HepG2 (cell line): ENCODE measurements around the gene TGFBI. TPM values are rescaled to one million over a fixed set of nuclear protein-coding genes. Genes with fewer than 3 reads are reported as not detected.

Source experiments
- CEBPB ChIP-seq: IDR thresholded peaks from 2 replicates; pipeline ENCODE4 v1.6.1; 2011; ENCODE audit warnings: low read depth, low read length, improper control_type of control experiment, borderline replicate concordance
- EED ChIP-seq: sonication (generic); formaldehyde crosslinking; IDR thresholded peaks from 2 replicates; pipeline ENCODE4 v1.5.0; 2020; ENCODE audit warnings: mild to moderate bottlenecking, missing genetic modification reagents
- ELF4 ChIP-seq: sonication (generic); formaldehyde crosslinking; IDR thresholded peaks from 2 replicates; pipeline ENCODE4 v1.5.0; 2020; ENCODE audit warnings: missing genetic modification reagents, mild to moderate bottlenecking, moderate library complexity, borderline replicate concordance
- HNF4A ChIP-seq: sonication (generic); formaldehyde crosslinking; IDR thresholded peaks from 2 replicates; pipeline ENCODE4 v1.4.0; 2020; ENCODE audit warnings: missing genetic modification reagents
- KLF6 ChIP-seq: IDR thresholded peaks from 2 replicates; pipeline ENCODE4 v1.8.0; 2016; ENCODE audit warnings: missing biosample characterization, missing genetic modification reagents
- MYC ChIP-seq: sonication (generic); formaldehyde crosslinking; IDR thresholded peaks from 2 replicates; pipeline ENCODE4 v1.9.0; 2021; ENCODE audit warnings: missing genetic modification reagents, borderline replicate concordance
- THAP11 ChIP-seq: IDR thresholded peaks from 2 replicates; pipeline ENCODE4 v1.6.1; 2016; ENCODE audit warnings: missing biosample characterization, missing genetic modification reagents
- ZC3H13 ChIP-seq: sonication (generic); formaldehyde crosslinking; IDR thresholded peaks from 2 replicates; pipeline ENCODE4 v1.8.1; 2023; ENCODE audit warnings: mild to moderate bottlenecking, missing genetic modification reagents, moderate library complexity
- ZFP36L1 ChIP-seq: sonication (generic); formaldehyde crosslinking; IDR thresholded peaks from 2 replicates; pipeline ENCODE4 v1.8.0; 2022; ENCODE audit warnings: mild to moderate bottlenecking, missing genetic modification reagents, moderate library complexity
- ZFP90 ChIP-seq: sonication (generic); formaldehyde crosslinking; IDR thresholded peaks from 2 replicates; pipeline ENCODE4 v1.8.0; 2022; ENCODE audit warnings: missing genetic modification reagents, mild to moderate bottlenecking, inconsistent platforms, borderline replicate concordance
- ZNF263 ChIP-seq: sonication (generic); formaldehyde crosslinking; IDR thresholded peaks from 2 replicates; pipeline ENCODE4 v1.4.0; 2020; ENCODE audit warnings: missing genetic modification reagents
- ZNF34 ChIP-seq: sonication (generic); formaldehyde crosslinking; IDR thresholded peaks from 2 replicates; pipeline ENCODE4 v1.4.0; 2020; ENCODE audit warnings: mild to moderate bottlenecking, missing genetic modification reagents, borderline replicate concordance
- ZNF556 ChIP-seq: sonication (generic); formaldehyde crosslinking; IDR thresholded peaks from 2 replicates; pipeline ENCODE4 v1.4.0; 2020; ENCODE audit warnings: mild to moderate bottlenecking, missing genetic modification reagents, borderline replicate concordance
- ZNF644 ChIP-seq: IDR thresholded peaks from 2 replicates; pipeline ENCODE4 v1.6.1; 2016; ENCODE audit warnings: low read depth
- ZNF839 ChIP-seq: sonication (generic); formaldehyde crosslinking; IDR thresholded peaks from 2 replicates; pipeline ENCODE4 v1.4.0; 2020; ENCODE audit warnings: missing genetic modification reagents, mild to moderate bottlenecking, borderline replicate concordance
- ZNF891 ChIP-seq: sonication (generic); formaldehyde crosslinking; IDR thresholded peaks from 2 replicates; pipeline ENCODE4 v1.5.0; 2020; ENCODE audit warnings: mild to moderate bottlenecking, missing genetic modification reagents
- ZSCAN22 ChIP-seq: sonication (generic); formaldehyde crosslinking; IDR thresholded peaks from 2 replicates; pipeline ENCODE4 v1.4.0; 2020; ENCODE audit warnings: mild to moderate bottlenecking, missing genetic modification reagents
- polyA plus RNA-seq, 8 experiments: library from polyadenylated mRNA; depleted of rRNA in 3 of 8; stranded (reverse) in 7 of 8; unstranded in 1 of 8; fragments of >200 nt; fragmentation: Illumina TruSeq in 4 of 8; extraction: Trizol in 4 of 8; gene quantifications; 2 replicates each; pipeline versions ENCODE4 v1.2.1 to v1.2.3, GENCODE V29; 2011 to 2016; ENCODE audit warnings: low read depth in 4 of 8, missing spikeins in 1 of 8, mixed read lengths in 1 of 8; ENCODE audit not compliant: insufficient read depth in 1 of 8
- total RNA-seq, 5 experiments: library from RNA; depleted of rRNA; stranded (reverse); fragments of >200 nt; fragmentation: Illumina TruSeq; extraction: Trizol; gene quantifications; 2 replicates each; pipeline ENCODE4 v1.2.3, GENCODE V29; 2016; ENCODE audit warnings: low read depth in 1 of 5
- TF ChIP-seq, protein P1 (sequence below): sonication (generic); formaldehyde crosslinking; IDR thresholded peaks from 2 replicates; pipeline ENCODE4 v1.4.0; 2020; ENCODE audit warnings: low read depth, mild to moderate bottlenecking, missing genetic modification reagents
- TF ChIP-seq, protein P2 (sequence below): sonication (generic); formaldehyde crosslinking; IDR thresholded peaks from 2 replicates; pipeline ENCODE4 v1.5.1; 2020; ENCODE audit warnings: missing genetic modification reagents, mild to moderate bottlenecking, borderline replicate concordance
- TF ChIP-seq, protein P3 (sequence below): sonication (generic); formaldehyde crosslinking; IDR thresholded peaks from 2 replicates; pipeline ENCODE4 v1.4.0; 2020; ENCODE audit warnings: missing genetic modification reagents, borderline replicate concordance
- TF ChIP-seq, protein P4 (sequence below): sonication (generic); formaldehyde crosslinking; IDR thresholded peaks from 2 replicates; pipeline ENCODE4 v1.4.0; 2020; ENCODE audit warnings: missing genetic modification reagents
- TF ChIP-seq, protein P5 (sequence below): sonication (generic); formaldehyde crosslinking; IDR thresholded peaks from 2 replicates; pipeline ENCODE4 v1.8.0; 2022; ENCODE audit warnings: missing genetic modification reagents, mild to moderate bottlenecking, borderline replicate concordance

The TGFBI gene
- total and polyA plus RNA-seq, 2 of the 13 experiments (the other 11 are each of a cell fraction or from before 2014, with no cell fraction given) = 275 to 457 TPM

DNA sequence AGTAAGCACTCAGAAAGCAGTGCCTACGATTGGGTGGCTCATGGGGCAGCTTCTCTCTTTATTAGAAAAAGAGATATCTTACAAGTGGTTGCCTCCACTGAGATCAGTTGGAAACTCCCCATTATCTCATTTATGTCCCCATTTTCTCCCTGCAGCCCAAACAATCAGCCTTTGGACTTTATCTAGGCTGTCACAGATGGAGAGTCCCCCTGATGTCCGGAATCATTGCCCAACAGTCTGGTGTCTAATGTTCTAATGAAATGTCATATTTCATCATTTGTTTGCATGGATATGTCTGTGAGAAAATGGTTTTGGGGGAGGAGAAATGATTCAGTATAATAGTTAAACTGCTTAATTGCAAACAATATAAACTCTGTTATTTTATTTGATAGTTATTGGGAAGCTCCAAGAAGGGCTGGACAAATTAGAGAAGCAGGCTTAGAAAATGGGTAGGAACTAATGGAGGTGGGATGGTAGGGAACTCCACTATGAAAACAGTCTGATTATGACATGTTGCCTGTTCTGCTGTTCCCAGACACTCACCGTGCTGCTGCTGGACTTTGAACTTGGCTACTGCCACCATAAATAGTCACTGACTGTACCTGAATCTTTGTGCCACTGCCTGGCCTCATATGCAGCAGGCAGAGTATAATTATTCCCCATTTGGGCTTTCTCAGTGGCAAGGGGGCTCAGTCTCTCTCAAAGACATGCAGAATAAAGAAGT lies 65.6 kb downstream of the TGFBI start (continued):
- TF ChIP-seq ZFP90 (CRISPR knock-in tag) = no peak
- no peak for TF ChIP-seq ZNF556 (CRISPR knock-in tag)
- TF ChIP-seq ZC3H13 = no peak
- TF ChIP-seq ZNF644 = peak; percentile 83
- TF ChIP-seq CEBPB = peak; percentile 93
- TF ChIP-seq ZFP36L1 = no peak
- TF ChIP-seq, protein P1, sequence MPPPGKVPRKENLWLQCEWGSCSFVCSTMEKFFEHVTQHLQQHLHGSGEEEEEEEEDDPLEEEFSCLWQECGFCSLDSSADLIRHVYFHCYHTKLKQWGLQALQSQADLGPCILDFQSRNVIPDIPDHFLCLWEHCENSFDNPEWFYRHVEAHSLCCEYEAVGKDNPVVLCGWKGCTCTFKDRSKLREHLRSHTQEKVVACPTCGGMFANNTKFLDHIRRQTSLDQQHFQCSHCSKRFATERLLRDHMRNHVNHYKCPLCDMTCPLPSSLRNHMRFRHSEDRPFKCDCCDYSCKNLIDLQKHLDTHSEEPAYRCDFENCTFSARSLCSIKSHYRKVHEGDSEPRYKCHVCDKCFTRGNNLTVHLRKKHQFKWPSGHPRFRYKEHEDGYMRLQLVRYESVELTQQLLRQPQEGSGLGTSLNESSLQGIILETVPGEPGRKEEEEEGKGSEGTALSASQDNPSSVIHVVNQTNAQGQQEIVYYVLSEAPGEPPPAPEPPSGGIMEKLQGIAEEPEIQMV (CRISPR knock-in tag) = no peak
- TF ChIP-seq THAP11 (CRISPR knock-in tag) = peak; percentile 41; the same call in 1 of the 2 replicates
- TF ChIP-seq, protein P2, sequence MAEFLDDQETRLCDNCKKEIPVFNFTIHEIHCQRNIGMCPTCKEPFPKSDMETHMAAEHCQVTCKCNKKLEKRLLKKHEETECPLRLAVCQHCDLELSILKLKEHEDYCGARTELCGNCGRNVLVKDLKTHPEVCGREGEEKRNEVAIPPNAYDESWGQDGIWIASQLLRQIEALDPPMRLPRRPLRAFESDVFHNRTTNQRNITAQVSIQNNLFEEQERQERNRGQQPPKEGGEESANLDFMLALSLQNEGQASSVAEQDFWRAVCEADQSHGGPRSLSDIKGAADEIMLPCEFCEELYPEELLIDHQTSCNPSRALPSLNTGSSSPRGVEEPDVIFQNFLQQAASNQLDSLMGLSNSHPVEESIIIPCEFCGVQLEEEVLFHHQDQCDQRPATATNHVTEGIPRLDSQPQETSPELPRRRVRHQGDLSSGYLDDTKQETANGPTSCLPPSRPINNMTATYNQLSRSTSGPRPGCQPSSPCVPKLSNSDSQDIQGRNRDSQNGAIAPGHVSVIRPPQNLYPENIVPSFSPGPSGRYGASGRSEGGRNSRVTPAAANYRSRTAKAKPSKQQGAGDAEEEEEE = no peak
- TF ChIP-seq ZSCAN22 (CRISPR knock-in tag) = no peak
- no peak for TF ChIP-seq ZNF839 (CRISPR knock-in tag)
- TF ChIP-seq, protein P3, sequence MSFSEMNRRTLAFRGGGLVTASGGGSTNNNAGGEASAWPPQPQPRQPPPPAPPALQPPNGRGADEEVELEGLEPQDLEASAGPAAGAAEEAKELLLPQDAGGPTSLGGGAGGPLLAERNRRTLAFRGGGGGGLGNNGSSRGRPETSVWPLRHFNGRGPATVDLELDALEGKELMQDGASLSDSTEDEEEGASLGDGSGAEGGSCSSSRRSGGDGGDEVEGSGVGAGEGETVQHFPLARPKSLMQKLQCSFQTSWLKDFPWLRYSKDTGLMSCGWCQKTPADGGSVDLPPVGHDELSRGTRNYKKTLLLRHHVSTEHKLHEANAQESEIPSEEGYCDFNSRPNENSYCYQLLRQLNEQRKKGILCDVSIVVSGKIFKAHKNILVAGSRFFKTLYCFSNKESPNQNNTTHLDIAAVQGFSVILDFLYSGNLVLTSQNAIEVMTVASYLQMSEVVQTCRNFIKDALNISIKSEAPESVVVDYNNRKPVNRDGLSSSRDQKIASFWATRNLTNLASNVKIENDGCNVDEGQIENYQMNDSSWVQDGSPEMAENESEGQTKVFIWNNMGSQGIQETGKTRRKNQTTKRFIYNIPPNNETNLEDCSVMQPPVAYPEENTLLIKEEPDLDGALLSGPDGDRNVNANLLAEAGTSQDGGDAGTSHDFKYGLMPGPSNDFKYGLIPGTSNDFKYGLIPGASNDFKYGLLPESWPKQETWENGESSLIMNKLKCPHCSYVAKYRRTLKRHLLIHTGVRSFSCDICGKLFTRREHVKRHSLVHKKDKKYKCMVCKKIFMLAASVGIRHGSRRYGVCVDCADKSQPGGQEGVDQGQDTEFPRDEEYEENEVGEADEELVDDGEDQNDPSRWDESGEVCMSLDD (CRISPR knock-in tag) = no peak
- TF ChIP-seq EED (CRISPR knock-in tag) = no peak
- no peak for TF ChIP-seq ZNF34 (CRISPR knock-in tag)
- TF ChIP-seq KLF6 (CRISPR knock-in tag) = no peak
- no peak for TF ChIP-seq ZNF891 (CRISPR knock-in tag)
- TF ChIP-seq, protein P4, sequence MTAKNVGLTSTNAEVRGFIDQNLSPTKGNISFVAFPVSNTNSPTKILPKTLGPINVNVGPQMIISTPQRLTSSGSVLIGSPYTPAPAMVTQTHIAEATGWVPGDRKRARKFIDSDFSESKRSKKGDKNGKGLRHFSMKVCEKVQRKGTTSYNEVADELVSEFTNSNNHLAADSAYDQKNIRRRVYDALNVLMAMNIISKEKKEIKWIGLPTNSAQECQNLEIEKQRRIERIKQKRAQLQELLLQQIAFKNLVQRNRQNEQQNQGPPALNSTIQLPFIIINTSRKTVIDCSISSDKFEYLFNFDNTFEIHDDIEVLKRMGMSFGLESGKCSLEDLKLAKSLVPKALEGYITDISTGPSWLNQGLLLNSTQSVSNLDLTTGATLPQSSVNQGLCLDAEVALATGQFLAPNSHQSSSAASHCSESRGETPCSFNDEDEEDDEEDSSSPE (CRISPR knock-in tag) = no peak
- TF ChIP-seq MYC (CRISPR knock-in tag) = no peak
- peak; percentile 89 for TF ChIP-seq HNF4A (CRISPR knock-in tag)
- TF ChIP-seq ELF4 = no peak
- TF ChIP-seq ZNF263 (CRISPR knock-in tag) = no peak
- TF ChIP-seq, protein P5, sequence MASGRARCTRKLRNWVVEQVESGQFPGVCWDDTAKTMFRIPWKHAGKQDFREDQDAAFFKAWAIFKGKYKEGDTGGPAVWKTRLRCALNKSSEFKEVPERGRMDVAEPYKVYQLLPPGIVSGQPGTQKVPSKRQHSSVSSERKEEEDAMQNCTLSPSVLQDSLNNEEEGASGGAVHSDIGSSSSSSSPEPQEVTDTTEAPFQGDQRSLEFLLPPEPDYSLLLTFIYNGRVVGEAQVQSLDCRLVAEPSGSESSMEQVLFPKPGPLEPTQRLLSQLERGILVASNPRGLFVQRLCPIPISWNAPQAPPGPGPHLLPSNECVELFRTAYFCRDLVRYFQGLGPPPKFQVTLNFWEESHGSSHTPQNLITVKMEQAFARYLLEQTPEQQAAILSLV (CRISPR knock-in tag) = no peak
